Astrocyte of the spinal cord (primary cell): Measurements from ENCODE around the gene CETP.
"Not testable (repeated sequence)": the region's sequence is repeated elsewhere in the genome, so short reads cannot be mapped to it uniquely, and the experiment has no call there.

Experiments used
- DNase-seq: peaks from one replicate; pipeline ENCODE4 v3.0.0; 2011; ENCODE audit warnings: low read depth, low spot score
- H3K4me3 ChIP-seq: 2 replicates; pipeline ENCODE4 v1.5.1; 2011; ENCODE audit warnings: low read depth, mild to moderate bottlenecking, low read length, moderate library complexity
- in situ Hi-C: cut with HindIII; loops from 2 replicates; pipeline ENCODE4 v1.10.0; 2017; ENCODE audit warnings: low sequenced_read_pairs
- TF ChIP-seq, protein P1 (sequence below): IDR thresholded peaks from 2 replicates; pipeline ENCODE4 v1.5.1; 2012; ENCODE audit warnings: low read depth, mild to moderate bottlenecking, low read length, inconsistent platforms

The CETP gene

DNA sequence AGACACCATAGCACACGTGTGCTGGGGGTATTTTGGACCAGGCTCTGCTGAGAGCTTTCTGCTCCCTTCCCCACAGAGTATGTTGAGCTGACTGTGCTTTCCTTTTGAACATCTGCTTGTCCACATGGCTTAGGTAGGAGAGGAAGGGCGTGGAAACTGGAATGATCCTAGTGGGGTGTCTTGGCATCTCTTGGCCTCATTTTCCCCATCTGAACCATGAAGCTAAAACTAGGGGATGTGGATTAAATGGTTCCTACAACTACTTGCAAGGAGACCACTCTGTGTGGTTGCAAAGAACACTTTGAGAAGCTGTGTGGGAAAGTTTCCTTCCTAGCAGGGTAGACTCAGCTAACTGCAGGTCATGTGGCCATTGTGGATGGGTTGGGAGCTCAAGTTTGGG lies 20.9 kb downstream of the CETP start:
- in situ Hi-C loops: no loop called here
- TF ChIP-seq, protein P1, sequence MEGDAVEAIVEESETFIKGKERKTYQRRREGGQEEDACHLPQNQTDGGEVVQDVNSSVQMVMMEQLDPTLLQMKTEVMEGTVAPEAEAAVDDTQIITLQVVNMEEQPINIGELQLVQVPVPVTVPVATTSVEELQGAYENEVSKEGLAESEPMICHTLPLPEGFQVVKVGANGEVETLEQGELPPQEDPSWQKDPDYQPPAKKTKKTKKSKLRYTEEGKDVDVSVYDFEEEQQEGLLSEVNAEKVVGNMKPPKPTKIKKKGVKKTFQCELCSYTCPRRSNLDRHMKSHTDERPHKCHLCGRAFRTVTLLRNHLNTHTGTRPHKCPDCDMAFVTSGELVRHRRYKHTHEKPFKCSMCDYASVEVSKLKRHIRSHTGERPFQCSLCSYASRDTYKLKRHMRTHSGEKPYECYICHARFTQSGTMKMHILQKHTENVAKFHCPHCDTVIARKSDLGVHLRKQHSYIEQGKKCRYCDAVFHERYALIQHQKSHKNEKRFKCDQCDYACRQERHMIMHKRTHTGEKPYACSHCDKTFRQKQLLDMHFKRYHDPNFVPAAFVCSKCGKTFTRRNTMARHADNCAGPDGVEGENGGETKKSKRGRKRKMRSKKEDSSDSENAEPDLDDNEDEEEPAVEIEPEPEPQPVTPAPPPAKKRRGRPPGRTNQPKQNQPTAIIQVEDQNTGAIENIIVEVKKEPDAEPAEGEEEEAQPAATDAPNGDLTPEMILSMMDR: no peak
- H3K4me3 ChIP-seq: no peak overlapping the region
- DNase-seq: no peak

DNA sequence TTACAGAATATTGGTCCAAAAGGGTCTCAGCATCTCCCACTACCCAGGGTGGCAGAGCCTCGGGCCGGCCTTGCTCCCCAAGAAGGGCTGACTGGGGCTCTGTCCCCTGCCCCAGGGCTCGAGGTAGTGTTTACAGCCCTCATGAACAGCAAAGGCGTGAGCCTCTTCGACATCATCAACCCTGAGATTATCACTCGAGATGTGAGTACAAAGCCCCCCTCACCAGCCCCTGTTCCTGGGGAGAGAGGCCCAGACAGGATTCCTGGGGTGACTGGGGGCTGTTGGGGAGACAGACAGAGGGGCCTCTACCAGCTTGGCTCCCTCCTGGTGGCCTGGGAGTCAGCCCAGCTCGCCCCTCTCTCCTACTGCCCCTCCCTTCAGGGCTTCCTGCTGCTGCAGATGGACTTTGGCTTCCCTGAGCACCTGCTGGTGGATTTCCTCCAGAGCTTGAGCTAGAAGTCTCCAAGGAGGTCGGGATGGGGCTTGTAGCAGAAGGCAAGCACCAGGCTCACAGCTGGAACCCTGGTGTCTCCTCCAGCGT lies 21.5 kb downstream of the CETP start:
- no peak overlapping the region for H3K4me3 ChIP-seq
- in situ Hi-C loops: no loop called here
- no peak for DNase-seq
- TF ChIP-seq, protein P1: no peak

DNA sequence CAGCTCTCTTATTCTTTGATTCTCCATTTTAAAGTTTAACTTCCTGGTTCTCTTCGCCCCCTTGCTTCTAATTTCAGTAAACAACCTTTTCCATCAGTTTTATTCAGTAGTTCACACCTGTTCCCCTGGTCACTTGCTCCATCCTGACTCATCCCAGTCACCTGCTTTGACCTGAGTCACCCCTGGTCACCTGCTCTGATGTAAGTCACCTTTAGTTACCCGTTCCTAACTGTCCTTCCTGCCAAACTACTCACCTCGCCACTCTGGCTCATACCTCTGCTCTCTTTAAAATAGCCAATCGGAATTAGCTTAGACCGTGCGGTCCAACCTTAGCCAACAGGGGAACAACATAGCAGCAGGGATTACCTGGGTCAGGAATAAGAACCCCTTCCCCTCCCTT lies 22.9 kb downstream of the CETP start:
- no peak overlapping the region for H3K4me3 ChIP-seq
- no peak for DNase-seq
- TF ChIP-seq, protein P1: no peak
- in situ Hi-C loops: no loop called here

DNA sequence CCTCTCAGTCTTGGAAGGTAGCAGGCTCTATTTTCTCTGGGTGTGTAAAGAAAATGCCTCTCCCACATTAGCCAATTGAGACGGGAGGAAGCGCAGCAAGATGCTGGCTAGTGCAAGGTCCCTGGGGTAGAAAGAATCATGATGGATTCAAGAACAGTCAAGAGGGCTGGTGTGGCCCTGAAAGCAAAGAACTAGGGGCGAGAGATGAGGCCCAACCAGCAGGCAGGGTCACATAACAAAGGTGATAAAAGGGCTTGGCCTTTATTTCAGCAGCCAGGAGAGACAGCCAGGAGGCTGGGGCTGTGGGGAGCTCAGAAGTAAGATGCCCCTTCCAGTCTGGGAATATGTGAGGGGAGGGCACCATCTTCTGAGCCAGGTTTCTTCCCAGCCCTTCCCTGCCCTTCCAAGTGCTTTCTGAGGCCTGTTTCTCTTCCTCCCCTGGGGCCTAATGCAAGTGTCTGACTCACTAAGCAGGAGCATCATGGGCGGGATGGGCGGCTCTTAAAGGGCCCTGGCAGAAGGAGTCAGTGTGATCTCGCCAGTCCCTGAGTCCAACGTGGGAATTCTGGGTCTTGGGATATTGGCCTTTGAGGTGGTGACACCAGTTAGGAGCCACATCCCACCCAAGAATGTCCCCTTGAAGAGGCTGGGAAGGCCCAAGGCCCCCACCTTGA lies 23.7 kb downstream of the CETP start:
- peak; percentile 85 for DNase-seq
- no peak overlapping the region for H3K4me3 ChIP-seq
- TF ChIP-seq, protein P1: no peak
- in situ Hi-C loops: no loop called here

DNA sequence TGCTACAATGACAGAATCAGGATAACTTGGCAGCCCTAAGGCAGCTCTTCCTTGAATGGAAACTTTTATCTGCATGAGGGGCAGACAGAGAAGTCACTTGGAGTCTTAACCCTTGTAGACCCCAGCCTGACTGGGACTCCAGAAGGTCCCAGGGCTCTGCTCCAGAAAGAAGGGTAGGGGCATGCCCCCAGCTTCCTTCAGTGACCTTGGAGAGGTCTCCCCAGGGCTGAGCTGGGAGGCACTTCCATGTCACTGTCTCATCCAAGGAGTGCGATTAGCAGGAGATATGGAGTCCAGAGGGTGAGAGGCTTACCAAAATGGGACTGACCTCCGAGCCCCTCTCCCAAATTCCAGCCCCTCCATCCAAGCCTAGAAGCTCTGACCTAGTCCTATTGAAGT lies 24.2 kb downstream of the CETP start:
- DNase-seq: no peak
- in situ Hi-C loops: no loop called here
- TF ChIP-seq, protein P1: no peak
- no peak overlapping the region for H3K4me3 ChIP-seq

DNA sequence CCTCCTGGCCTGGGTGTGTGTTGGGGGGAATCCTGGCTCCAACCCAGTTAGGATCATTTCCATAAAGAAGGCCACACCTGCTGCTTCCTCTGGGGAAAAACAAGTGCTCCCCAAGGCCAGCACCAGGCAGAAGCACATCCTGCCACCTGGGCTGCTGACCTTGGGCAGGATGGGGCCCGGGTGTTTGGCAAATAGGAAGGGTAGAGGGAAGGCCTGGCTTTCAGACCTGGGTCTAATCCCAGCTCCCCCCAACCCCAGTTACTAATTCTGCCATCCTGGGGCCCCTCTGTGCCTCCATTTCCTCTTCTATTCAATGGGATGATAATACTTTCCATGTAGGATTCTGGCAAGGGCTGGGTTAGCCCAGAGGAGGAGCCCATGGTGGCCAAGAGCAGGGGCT lies 24.6 kb downstream of the CETP start:
- TF ChIP-seq, protein P1: no peak
- DNase-seq: no peak
- H3K4me3 ChIP-seq: no peak overlapping the region
- in situ Hi-C loops: no loop called here

DNA sequence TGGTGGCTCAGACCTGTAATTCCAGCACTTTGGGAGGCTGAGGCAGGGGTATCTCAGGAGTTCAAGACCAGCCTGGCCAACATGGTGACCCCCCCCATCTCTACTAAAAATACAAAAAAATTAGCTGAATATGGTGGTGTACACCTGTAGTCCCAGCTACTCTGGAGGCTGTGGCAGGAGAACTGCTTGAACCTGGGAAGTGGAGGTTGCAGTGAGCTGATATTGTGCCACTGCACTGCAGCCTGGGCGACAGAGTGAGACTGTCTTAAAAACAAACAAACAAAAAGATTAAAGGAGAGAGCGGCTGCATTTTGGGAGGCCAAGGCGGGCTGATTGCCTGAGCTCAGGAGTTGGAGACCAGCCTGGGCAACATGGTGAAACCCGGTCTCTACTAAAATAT lies 25.2 kb downstream of the CETP start:
- DNase-seq, in situ Hi-C loops, H3K4me3 ChIP-seq: not testable (repeated sequence)
